Esophagus mucosa (tissue), 1 donor: Measurements from ENCODE around the gene ABHD4. TPM values are rescaled to one million over a fixed set of nuclear protein-coding genes. Genes with fewer than 3 reads are reported as not detected.
"Not testable (repeated sequence)": the region's sequence is repeated elsewhere in the genome, so short reads cannot be mapped to it uniquely, and the experiment has no call there.

Experiments
- ATAC-seq: fragments of 200-7000 bp; cut with Tn5 transposase; one replicate; pipeline ENCODE4 v1.9.1; 2020
- total RNA-seq: library from RNA; stranded (reverse); gene quantifications from one replicate; pipeline ENCODE4 v1.2.4, GENCODE V29; 2023
- donor health status: DM: yes; HTN: yes; CAD: no.

Gene ABHD4
- total RNA-seq, 1 donor from 2014 or later = 31.0 TPM

- peak; percentile 99 for ATAC-seq
Measured at GRCh38 chr14:22589096-22589839, 8.8 kb upstream of the ABHD4 start, which contains the start of gene DAD1. DAD1 (minus strand) TSS chr14:22589224; CDS start chr14:22589157, 67 bp downstream.

- no peak for ATAC-seq
Measured at GRCh38 chr14:22593189-22593588, 4.9 kb upstream of the ABHD4 start.

DNA sequence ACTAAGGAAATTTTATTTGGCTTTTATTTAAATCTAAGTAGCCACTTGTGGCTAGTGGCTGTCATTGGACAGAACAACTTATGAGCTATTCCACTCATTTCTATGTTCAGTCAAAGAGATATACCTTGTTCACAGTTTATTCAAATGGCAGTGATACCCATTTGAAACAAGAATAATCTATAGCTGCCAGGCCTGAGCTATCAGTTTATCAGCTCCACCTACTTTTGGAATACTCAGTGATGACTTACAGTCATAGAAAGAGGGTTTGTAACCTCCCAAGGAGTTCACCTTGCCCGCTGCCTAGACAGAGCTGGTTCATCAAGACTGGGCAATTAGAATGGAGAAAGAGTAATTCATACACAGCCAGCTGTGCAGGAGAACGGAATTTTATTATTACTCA is 4.5 kb upstream of the ABHD4 start:
- no peak for ATAC-seq

- ATAC-seq = no peak
Measured at GRCh38 chr14:22594156-22594716, 3.9 kb upstream of the ABHD4 start.

DNA sequence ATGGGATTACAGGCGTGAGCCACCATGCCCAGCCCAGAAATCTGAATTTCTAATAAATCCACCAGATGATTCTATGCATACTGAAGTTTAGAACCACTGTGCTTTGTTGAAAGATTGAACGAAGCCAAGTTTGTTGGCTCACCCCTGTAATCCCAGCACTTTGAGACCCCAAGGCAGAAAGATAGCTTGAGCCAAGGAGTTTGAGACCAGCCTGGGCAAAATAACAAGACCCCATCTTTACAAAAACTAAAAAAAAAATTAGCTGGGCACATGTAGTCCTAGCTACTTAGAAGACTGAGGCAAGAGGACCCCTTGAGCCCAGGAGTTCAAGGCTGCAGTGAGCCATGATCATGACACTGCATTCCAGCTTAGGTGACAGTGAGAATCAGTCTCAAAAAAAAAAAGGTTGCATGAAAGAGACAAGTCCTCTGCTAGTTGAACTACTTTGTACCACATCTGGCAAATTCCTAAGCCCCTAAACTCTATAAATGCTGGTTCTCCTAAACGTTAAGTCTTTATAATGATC is 1.7 kb upstream of the ABHD4 start:
- no peak for ATAC-seq

- no peak for ATAC-seq
Measured at GRCh38 chr14:22597265-22597664, 835 bp upstream of the ABHD4 start.

DNA sequence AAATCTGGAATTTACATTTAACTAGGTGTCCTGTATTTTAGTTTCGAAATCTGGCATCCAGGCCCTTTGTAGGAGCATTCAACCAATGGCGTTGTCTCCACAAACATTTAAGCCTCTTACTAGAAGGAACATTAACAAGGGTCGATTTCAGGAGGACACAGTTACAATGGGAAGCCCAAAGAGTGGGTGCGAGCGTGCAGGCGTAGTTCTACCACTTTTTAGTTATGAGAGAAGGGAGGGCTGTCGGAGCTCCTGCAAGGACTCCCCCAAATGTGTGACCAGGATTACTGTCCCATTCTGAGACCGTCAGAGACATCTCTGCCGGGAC is 365 bp upstream of the ABHD4 start:
- no peak for ATAC-seq

DNA sequence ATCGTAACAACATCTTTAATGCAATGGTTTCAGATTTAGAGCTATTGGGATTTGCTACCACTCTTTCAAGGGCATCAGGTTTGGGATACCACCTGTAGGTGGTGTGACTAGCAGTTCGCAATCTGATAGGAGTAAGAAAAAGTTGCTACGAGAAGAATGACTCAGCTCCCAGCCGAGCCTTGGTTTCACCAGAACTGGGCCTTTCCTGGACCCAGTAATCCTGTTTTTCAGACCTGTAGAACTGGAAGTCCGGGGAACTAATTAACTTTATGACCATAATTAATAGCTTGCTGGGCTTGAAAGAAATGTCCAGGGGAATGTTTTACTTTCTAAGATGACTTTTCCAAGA is 770 bp downstream of the ABHD4 start:
- ATAC-seq = peak; percentile 92

GRCh38 chr14:22599349-22599748 is 1.2 kb downstream of the ABHD4 start:
- ATAC-seq = no peak

GRCh38 chr14:22600027-22600426 is 1.9 kb downstream of the ABHD4 start:
- ATAC-seq = no peak

GRCh38 chr14:22601456-22601855 is 3.4 kb downstream of the ABHD4 start:
- no peak for ATAC-seq

DNA sequence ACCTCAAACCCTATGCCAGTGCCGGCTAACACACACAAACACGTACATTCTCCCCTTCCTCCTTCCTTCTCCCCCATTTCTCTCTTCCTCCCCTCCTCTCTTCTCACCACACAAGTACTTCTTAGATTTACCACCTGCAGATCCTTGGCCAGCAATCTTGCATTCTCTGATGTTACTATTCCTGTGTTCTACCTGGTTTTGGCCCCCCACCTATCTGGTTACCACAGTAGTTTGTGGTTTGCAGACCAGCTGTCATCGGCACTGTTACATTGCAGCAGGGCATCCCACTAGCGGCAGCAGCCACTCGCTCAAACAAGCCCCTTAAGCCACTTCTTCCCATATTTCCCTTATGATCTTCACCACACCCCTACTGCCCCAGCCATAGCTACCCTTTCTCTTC is 3.9 kb downstream of the ABHD4 start:
- no peak for ATAC-seq

DNA sequence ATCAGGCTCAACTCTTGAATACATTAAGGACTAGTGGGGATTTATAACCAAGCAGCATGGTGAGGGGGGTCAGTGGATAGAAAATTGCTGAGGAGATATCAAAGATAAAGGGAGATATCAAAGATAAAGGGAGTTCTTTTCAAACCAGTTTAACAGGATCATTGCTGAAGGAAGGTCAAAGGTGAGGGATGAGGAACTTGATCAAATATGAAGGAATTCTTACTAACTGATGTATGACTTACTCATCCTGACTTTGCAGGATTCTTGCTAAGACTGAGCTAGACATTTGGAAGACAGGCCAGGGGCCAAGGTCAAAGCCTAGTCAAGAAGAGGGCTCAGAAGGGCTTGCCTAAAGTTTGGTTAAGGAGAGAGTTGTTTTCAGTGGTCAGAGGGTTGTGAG is 4.8 kb downstream of the ABHD4 start:
- no peak for ATAC-seq

GRCh38 chr14:22606380-22606779 is 8.3 kb downstream of the ABHD4 start:
- no peak for ATAC-seq

DNA sequence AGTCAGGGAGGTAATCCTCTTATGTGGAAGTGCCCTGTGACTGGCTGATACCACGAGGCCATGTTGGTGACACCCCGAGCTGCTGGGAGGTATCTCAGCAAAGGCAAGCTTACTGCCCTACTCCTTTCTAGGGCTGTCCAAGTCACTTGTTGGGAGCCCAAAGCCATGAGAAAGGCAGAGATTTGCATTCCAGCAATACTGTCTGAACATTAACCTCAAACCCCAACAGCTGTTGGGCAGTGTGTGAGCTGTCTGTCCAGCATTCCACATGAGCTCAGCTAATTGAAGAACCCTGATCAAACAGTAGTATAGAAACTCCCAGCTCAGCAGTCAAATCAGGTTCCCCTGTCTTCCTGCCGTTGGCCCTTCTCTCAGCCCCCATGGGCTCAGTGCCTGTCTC is 9.2 kb downstream of the ABHD4 start:
- ATAC-seq = no peak

- ATAC-seq = no peak
Measured at GRCh38 chr14:22610931-22611330, 12.8 kb downstream of the ABHD4 start.

- ATAC-seq = no peak
Measured at GRCh38 chr14:22613106-22613695, 15.1 kb downstream of the ABHD4 start.

DNA sequence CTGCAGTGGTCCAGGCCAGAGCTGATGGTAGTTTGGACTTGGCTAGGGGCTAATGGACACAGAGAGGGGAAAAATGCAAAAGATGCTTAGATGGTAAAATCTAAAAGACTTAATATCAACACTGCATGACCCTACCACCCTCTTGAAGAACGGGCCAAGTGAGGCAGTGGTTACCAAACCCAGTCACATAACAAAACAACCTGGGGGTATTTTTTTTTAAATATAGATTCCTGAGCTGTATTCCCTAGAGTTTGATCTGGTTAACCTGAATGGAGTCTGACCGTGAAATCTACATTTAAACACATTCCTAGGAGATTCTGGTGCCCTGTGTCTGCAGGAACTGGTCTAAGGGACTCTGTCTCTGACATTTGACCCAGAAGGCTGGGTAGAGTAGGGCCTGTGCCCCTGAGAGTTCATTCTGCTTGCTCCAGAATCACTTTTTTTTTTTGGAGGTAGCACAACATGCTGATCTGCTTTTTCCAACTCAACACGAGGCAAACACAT is 15.7 kb downstream of the ABHD4 start:
- no peak for ATAC-seq

GRCh38 chr14:22614240-22614799 is 16.2 kb downstream of the ABHD4 start:
- ATAC-seq = peak; percentile 67

DNA sequence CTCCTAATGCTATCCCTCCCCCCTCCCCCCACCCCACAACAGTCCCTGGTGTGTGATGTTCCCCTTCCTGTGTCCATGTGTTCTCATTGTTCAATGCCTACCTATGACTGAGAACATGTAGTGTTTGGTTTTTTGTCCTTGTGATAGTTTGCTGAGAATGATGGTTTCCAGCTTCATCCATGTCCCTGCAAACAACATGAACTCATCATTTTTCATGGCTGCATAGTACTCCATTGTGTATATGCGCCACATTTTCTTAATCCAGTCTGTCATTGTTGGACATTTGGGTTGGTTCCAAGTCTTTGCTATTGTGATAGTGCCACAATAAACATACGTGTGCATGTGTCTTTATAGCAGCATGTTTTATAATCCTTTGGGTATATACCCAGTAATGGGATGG is 17.7 kb downstream of the ABHD4 start:
- ATAC-seq = not testable (repeated sequence)

- ATAC-seq = no peak
Measured at GRCh38 chr14:22622255-22622654, 24.2 kb downstream of the ABHD4 start.

DNA sequence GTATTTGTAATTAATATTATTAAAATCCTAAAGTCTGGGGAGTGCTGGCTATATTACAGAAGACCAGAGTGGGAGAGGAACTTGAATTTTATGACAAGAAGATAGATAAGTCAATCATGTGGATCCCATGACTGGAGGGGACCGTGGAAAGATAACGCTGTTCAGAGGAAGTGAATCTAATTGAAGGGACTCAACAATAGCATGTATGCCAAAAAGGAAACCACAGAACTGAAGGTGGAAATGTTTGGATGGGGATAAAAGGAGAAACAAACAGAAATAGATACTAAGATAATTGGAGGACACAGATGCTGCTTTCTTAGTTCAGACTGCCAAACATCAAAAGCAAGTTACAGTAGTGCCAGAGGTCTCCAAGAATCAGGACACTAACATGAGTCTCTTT is 24.9 kb downstream of the ABHD4 start:
- no peak for ATAC-seq

- no peak for ATAC-seq
Measured at GRCh38 chr14:22626590-22626989, 28.5 kb downstream of the ABHD4 start.
